Esophagus muscularis mucosa (tissue), 4 donors: Measurements from ENCODE around the gene SPTBN1. TPM values are rescaled to one million over a fixed set of nuclear protein-coding genes. Genes with fewer than 3 reads are reported as not detected.
A peak's percentile ranks its signal among the peaks of the same experiment; 100 is the strongest.

ENCODE experiments used
- DNase-seq: peaks from one replicate; pipeline ENCODE4 v3.0.0-alpha.2; 2017; ENCODE audit errors: extremely low spot score
- H3K27ac ChIP-seq, 4 donors: fragments of 200-600 bp; sonication (generic); replicated peaks in 1 of 4; 1 replicate in 3 of 4; 2 replicates in 1 of 4; pipeline ENCODE4 v1.5.1; 2016 to 2019; ENCODE audit warnings: mild to moderate bottlenecking in 1 of 4
- H3K27me3 ChIP-seq, 4 donors: fragments of 200-600 bp; sonication (generic); one replicate each; pipeline versions ENCODE4 v1.5.1 to v1.6.0; 2016 to 2019
- H3K36me3 ChIP-seq, 4 donors: fragments of 200-600 bp; sonication (generic); one replicate each; pipeline ENCODE4 v1.5.1; 2016 to 2019
- H3K4me1 ChIP-seq, 4 donors: fragments of 200-600 bp; sonication (generic); one replicate each; pipeline ENCODE4 v1.5.1; 2016 to 2019
- H3K4me3 ChIP-seq, 4 donors: fragments of 200-600 bp; sonication (generic); 1 replicate in 2 of 4; 2 replicates in 2 of 4; pipeline ENCODE4 v1.5.1; 2016 to 2019; ENCODE audit warnings: mild to moderate bottlenecking in 4 of 4, moderate library complexity in 1 of 4
- H3K9me3 ChIP-seq, 4 donors: fragments of 200-600 bp; sonication (generic); 1 replicate in 3 of 4; 2 replicates in 1 of 4; pipeline ENCODE4 v1.5.1; 2016 to 2019
- EP300 ChIP-seq: sonication (generic); formaldehyde crosslinking; IDR thresholded peaks from one replicate; pipeline ENCODE4 v1.6.1; 2017; ENCODE audit warnings: antibody characterized with exemption
- POLR2A ChIP-seq: fragments of 450-650 bp; IDR thresholded peaks from one replicate; pipeline ENCODE4 v1.6.1; 2017; ENCODE audit warnings: antibody characterized with exemption, moderate library complexity, mild to moderate bottlenecking, low read depth
- POLR2AphosphoS5 ChIP-seq, 2 donors: sonication (generic); formaldehyde crosslinking; IDR thresholded peaks; one replicate each; pipeline ENCODE4 v1.6.1; 2017; ENCODE audit warnings: antibody characterized with exemption in 2 of 2
- WGBS: methylation state at CpG from one replicate; pipeline ENCODE4 v1.1.5; 2018; 5-methylcytosine and 5-hydroxymethylcytosine counted together
- intact Hi-C: fragments of 100-400 bp; cut with DNase I; formaldehyde crosslinking; loops from one replicate; pipeline ENCODE4 v1.15.1; 2023
- total RNA-seq, 4 donors: library from RNA; depleted of rRNA; stranded (reverse); fragments of >200 nt; gene quantifications; one replicate each; pipeline versions ENCODE4 v1.1.0 to v1.2.1, GENCODE V29; 2016
- TF ChIP-seq, protein P1 (sequence below), 3 experiments: fragments of 200-600 bp in 2 of 3; fragments of 450-650 bp in 1 of 3; sonication (generic) in 2 of 3; IDR thresholded peaks; one replicate each; pipeline ENCODE4 v1.5.1; 2017 to 2019; ENCODE audit warnings: antibody characterized with exemption in 3 of 3, mild to moderate bottlenecking in 2 of 3, moderate library complexity in 1 of 3

SPTBN1 gene
- total RNA-seq, 4 donors from 2014 or later = 465 to 600 (median 547) TPM

DNA sequence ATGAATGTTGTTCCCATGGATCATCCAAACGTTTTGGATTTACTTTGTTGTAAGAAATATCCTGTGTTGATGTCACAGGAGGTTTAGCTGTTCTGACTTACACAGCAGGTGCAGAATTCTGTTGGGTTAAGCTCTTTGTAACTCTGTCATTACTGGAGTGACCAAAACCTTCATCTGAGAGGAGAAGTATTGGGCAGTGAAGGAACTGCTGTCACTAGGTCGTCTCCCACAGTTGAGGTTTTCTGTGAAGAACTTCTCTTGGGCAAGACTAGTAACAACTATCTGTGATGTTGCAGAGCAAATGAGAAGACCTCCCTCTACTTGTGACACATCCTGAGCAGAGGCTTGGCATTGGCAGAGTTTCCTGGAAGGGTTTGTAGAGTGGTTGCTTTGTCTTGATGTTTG lies 2.9 kb downstream of the SPTBN1 start:
- intact Hi-C loops = no loop called here
- 9% methylated on average over 2 of the region's 2 CpGs for WGBS
- Histone ChIP-seq H3K36me3 (no peaks in the 10 kb centered on the region), H3K4me1 (peaks cover 55 to 75% (median 71%) of the 10 kb centered on the region in 4 donors), H3K27ac (peak overlapping the region; percentile 98 to 99 (median 98)), H3K9me3 (no peaks in the 10 kb centered on the region), H3K27me3 (no peaks in the 10 kb centered on the region), H3K4me3 (peak overlapping the region; percentile 90 to 99 (median 94))
- TF ChIP-seq POLR2AphosphoS5 (IDR thresholded peaks at IDR 0.05) (peak; percentile 26 to 58), POLR2A (no peak)
- DNase-seq = no peak

DNA sequence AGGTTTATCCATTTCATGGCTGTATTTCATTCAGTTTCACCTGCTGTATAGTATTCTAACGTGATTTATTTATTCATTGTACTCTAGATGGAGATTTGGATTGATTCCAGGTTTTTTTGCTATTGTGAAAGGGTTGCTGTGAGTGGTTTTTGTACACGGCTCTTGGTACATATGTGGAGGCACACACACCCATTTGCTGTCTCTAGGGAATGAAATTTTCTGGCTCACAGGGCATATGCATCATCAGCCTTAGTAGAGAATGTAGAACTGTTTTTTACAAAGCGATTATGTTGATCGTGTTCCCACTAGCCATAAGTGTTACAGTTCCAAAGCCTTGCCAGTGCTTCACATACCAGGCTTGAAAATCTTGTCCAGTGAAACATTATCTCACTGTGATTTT lies 5.1 kb downstream of the SPTBN1 start:
- TF ChIP-seq POLR2AphosphoS5 (IDR thresholded peaks at IDR 0.05) (peak in 1 of 2 donors; percentile 53), EP300 (no peak)
- H3K27ac ChIP-seq = peak overlapping the region; percentile 53 to 99 (median 98)
- H3K4me1 ChIP-seq = peaks cover 60 to 84% (median 79%) of the 10 kb centered on the region in 4 donors
- intact Hi-C loops = no loop called here
- no peak for DNase-seq
- H3K36me3 ChIP-seq = no peaks in the 10 kb centered on the region
- H3K27me3 ChIP-seq = no peaks in the 10 kb centered on the region
- 27% methylated on average over 4 of the region's 4 CpGs for WGBS
- no peak overlapping the region for H3K4me3 ChIP-seq
- no peaks in the 10 kb centered on the region for H3K9me3 ChIP-seq

DNA sequence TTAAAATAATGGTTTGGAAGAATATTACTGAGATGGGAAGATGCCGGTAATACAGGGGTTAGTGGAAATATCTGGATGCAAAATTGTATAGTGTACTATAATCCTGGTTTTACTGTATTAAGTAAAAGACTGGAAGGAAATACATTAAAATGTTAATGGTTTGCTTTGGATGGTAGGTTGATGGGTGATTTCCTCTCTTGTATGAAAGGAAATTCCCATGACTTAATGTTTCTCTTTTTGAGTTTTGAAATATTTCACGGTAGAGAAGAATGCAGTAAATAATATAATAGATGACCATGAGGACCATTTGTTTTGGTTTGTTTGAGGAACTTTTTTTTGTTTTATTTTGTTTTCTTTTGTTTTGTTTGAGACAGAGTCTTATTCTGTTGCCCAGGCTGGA lies 8.2 kb downstream of the SPTBN1 start:
- no peaks in the 10 kb centered on the region for H3K9me3 ChIP-seq
- H3K4me3 ChIP-seq = no peak overlapping the region
- no peak for DNase-seq
- TF ChIP-seq POLR2AphosphoS5 (IDR thresholded peaks at IDR 0.05) = no peak
- TF ChIP-seq EP300 = no peak
- no peak for TF ChIP-seq POLR2A
- TF ChIP-seq, protein P1, sequence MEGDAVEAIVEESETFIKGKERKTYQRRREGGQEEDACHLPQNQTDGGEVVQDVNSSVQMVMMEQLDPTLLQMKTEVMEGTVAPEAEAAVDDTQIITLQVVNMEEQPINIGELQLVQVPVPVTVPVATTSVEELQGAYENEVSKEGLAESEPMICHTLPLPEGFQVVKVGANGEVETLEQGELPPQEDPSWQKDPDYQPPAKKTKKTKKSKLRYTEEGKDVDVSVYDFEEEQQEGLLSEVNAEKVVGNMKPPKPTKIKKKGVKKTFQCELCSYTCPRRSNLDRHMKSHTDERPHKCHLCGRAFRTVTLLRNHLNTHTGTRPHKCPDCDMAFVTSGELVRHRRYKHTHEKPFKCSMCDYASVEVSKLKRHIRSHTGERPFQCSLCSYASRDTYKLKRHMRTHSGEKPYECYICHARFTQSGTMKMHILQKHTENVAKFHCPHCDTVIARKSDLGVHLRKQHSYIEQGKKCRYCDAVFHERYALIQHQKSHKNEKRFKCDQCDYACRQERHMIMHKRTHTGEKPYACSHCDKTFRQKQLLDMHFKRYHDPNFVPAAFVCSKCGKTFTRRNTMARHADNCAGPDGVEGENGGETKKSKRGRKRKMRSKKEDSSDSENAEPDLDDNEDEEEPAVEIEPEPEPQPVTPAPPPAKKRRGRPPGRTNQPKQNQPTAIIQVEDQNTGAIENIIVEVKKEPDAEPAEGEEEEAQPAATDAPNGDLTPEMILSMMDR (IDR thresholded peaks at IDR 0.05) = no peak
- peaks cover 0 to 3% (median 0%) of the 10 kb centered on the region in 4 donors for H3K36me3 ChIP-seq
- peaks cover 69 to 97% (median 93%) of the 10 kb centered on the region in 4 donors for H3K4me1 ChIP-seq
- H3K27ac ChIP-seq = peak overlapping the region; percentile 42 to 99 (median 86)
- H3K27me3 ChIP-seq = no peaks in the 10 kb centered on the region
- 45% methylated on average over 2 of the region's 2 CpGs for WGBS
- intact Hi-C loops = no loop called here

DNA sequence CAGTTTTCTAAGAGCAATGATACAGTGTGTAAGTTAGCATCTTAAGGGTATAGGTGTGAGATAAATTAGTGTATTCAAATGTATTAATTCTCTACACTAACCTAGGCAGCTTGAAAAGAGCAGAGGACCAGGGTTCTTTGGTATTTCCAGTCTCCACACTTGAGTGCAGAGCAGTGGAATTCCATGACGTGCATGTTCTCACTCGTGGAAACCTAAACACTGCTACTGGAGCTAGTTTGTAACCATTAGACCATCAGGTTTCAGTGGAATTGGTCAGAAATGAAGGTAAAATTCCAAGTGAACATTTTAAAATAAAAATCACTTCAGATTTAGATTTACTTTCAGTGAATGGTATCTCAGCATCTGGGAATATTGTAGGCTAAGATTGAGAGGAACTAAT lies 9.0 kb downstream of the SPTBN1 start:
- Histone ChIP-seq H3K36me3 (peaks cover 0 to 3% (median 0%) of the 10 kb centered on the region in 4 donors), H3K9me3 (no peaks in the 10 kb centered on the region), H3K27me3 (no peaks in the 10 kb centered on the region), H3K4me3 (no peak overlapping the region), H3K4me1 (peaks cover 68 to 97% (median 93%) of the 10 kb centered on the region in 4 donors), H3K27ac (peak overlapping the region; percentile 42 to 99 (median 86))
- no peak for DNase-seq
- TF ChIP-seq POLR2A (no peak), EP300 (no peak), POLR2AphosphoS5 (IDR thresholded peaks at IDR 0.05) (no peak)
- TF ChIP-seq, protein P1 (IDR thresholded peaks at IDR 0.05) = no peak
- intact Hi-C loops = no loop called here
- WGBS = 36% methylated on average over 2 of the region's 2 CpGs

DNA sequence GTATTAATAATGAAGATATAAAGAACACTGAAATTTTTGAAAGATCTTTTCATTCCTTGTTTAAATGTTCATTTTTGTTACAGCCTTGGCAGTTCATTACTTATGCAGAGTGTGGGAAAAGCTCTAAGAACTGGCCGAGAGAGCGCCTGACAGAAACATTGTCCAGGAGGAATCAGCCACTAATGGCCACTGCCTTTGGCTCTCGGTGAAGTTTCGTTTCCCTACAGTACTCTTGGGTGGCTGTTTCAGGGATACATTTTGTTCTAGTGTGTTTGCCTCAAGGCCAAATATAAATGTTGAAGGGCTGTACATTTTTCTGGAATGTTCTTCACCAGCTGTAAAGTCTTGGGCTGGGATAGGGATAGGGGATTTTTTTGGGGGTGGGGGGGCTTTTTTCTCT lies 10.7 kb downstream of the SPTBN1 start:
- Histone ChIP-seq H3K4me3 (peak overlapping the region; percentile 2 to 19 (median 10)), H3K27ac (peak overlapping the region; percentile 50 to 77 (median 71)), H3K4me1 (peaks cover 73 to 98% (median 94%) of the 10 kb centered on the region in 4 donors), H3K27me3 (no peaks in the 10 kb centered on the region), H3K9me3 (no peaks in the 10 kb centered on the region), H3K36me3 (peaks cover 0 to 3% (median 0%) of the 10 kb centered on the region in 4 donors)
- TF ChIP-seq POLR2AphosphoS5 (IDR thresholded peaks at IDR 0.05) = peak; percentile 55 to 70
- TF ChIP-seq EP300 = no peak
- intact Hi-C loops = no loop called here
- WGBS = 24% methylated on average over 4 of the region's 4 CpGs
- DNase-seq = no peak

DNA sequence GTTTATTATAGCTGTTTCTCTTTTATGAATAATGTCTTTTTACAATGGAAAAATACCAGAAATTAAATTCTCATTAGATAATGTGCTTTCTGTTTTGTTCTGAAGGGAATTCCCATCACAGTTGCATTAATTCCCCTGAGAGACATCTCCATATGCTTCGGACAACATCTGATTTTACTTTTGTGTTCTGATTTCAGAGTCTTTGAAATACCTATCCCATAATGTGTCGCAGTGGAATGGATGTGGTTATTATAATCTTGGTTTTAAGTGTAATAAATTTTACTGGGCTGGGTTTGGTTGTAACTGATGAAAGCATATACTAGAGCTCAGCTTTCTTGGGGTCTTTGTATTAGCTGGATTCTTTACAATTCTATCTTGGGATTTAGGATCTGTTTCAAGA lies 12.5 kb downstream of the SPTBN1 start:
- no peaks in the 10 kb centered on the region for H3K9me3 ChIP-seq
- no peaks in the 10 kb centered on the region for H3K27me3 ChIP-seq
- no peak overlapping the region for H3K4me3 ChIP-seq
- no peak for DNase-seq
- H3K36me3 ChIP-seq = peaks cover 0 to 3% (median 0%) of the 10 kb centered on the region in 4 donors
- 56% methylated on average over 2 of the region's 2 CpGs for WGBS
- TF ChIP-seq, protein P1 (IDR thresholded peaks at IDR 0.05) = no peak
- TF ChIP-seq POLR2A (no peak), EP300 (no peak), POLR2AphosphoS5 (IDR thresholded peaks at IDR 0.05) (no peak)
- intact Hi-C loops = no loop called here
- peaks cover 76 to 98% (median 94%) of the 10 kb centered on the region in 4 donors for H3K4me1 ChIP-seq
- peak overlapping the region; percentile 61 to 77 (median 66) for H3K27ac ChIP-seq
